ENCODE results near the gene TAF15. TPM values are rescaled to one million over a fixed set of nuclear protein-coding genes. Genes with fewer than 3 reads are reported as not detected.

Gene TAF15
- total RNA-seq, 1 donor from 2014 or later, result 243 TPM

DNA sequence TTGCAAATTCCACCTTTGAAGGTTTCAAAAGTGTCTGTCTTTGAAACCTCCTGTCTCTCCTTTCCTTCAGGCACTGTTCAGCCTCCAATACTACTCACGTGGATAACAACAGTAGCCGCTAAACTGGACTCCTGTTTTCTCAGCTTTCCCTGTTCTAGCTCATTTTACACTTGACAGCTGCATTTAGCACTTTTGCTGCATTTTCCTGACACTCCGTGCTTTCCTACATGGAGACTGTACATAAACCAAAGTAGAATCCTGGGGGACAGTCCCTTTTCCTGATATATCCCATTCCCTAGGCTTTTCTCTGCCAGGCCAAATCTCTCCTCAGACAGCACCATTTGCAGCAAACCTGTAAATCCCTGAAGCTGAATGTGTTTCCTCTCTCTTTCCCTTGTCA is 67.2 kb downstream of the TAF15 start:
- Mint-ChIP-seq H3K4me3 (no peak overlapping the region), H3K27me3 (no peaks in the 10 kb centered on the region), H3K9me3 (no peaks in the 10 kb centered on the region), H3K4me1 (peaks cover 36% of the 10 kb centered on the region), H3K27ac (no peak overlapping the region), H3K36me3 (ENCODE audit: low read depth) (no peaks in the 10 kb centered on the region)
- TF ChIP-seq, protein P1, sequence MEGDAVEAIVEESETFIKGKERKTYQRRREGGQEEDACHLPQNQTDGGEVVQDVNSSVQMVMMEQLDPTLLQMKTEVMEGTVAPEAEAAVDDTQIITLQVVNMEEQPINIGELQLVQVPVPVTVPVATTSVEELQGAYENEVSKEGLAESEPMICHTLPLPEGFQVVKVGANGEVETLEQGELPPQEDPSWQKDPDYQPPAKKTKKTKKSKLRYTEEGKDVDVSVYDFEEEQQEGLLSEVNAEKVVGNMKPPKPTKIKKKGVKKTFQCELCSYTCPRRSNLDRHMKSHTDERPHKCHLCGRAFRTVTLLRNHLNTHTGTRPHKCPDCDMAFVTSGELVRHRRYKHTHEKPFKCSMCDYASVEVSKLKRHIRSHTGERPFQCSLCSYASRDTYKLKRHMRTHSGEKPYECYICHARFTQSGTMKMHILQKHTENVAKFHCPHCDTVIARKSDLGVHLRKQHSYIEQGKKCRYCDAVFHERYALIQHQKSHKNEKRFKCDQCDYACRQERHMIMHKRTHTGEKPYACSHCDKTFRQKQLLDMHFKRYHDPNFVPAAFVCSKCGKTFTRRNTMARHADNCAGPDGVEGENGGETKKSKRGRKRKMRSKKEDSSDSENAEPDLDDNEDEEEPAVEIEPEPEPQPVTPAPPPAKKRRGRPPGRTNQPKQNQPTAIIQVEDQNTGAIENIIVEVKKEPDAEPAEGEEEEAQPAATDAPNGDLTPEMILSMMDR (IDR thresholded peaks at IDR 0.05), result no peak
- intact Hi-C loops (cut with micrococcal nuclease), result no loop called here
- no peak for ATAC-seq (ENCODE audit: low read depth)
- ChIA-PET CTCF (no interaction called here), POLR2A (no interaction called here)
- DNase-seq, result no peak

DNA sequence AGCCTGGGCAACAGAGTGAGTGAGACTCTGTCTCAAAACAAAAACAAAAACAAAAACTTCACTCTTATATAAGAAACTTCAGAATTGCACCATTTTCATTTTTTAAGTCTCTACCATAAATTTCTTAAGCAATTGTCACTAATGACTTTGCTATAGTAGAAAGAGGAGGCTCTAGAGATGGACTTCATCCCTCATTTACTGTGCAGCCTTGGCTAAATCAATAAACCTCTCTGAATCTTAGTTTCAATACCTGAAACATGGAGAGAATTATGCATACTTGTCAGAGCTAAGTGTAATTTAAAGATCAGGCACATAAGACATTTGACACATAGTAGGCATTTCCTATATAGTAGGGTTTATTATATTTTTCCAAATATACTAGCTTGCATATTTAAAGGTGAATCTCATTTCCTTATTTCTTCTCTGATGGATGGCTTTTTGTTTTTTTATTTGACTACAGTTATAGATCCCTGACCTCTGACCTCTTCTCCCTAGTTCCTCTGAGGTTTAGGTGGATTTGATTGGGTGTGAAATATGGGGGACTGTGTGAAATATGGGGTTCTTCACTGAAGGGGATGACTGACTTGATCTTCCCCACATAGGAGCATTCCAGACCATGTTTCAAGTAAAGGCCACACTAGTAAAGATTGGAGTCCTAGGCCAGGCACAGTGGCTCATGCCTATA is 68.2 kb downstream of the TAF15 start:
- TF ChIP-seq, protein P1 (IDR thresholded peaks at IDR 0.05), result no peak
- intact Hi-C loops (cut with micrococcal nuclease), result no loop called here
- ChIA-PET POLR2A (no interaction called here), CTCF (no interaction called here)
- ATAC-seq (ENCODE audit: low read depth) (no peak), DNase-seq (no peak)
- H3K27me3 Mint-ChIP-seq, result no peaks in the 10 kb centered on the region
- no peaks in the 10 kb centered on the region for H3K36me3 Mint-ChIP-seq (ENCODE audit: low read depth)
- peaks cover 34% of the 10 kb centered on the region for H3K4me1 Mint-ChIP-seq
- H3K9me3 Mint-ChIP-seq, result no peaks in the 10 kb centered on the region
- no peak overlapping the region for H3K27ac Mint-ChIP-seq
- no peak overlapping the region for H3K4me3 Mint-ChIP-seq

DNA sequence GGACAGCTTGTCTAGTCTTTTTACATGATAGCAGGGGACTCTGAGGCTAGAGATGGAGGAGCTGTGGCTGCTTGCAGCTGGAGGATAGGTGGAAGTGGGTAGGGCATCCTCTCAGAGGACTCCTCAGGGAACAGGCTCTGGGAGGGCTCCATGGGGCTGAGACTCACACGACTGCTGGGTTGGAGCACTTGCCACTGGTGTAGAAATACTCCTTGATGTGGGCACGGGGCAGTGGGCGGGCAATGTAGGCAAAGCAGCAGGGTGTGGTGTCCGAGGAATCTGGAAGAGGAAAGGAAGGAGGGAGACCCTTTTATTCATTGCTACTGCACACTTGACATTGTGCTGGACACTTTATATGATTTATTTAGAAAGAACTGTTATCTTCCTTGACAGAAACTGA is 69.1 kb downstream of the TAF15 start:
- H3K4me1 Mint-ChIP-seq, result peaks cover 34% of the 10 kb centered on the region
- DNase-seq (no peak), ATAC-seq (ENCODE audit: low read depth) (no peak)
- no peak overlapping the region for H3K4me3 Mint-ChIP-seq
- no peaks in the 10 kb centered on the region for H3K36me3 Mint-ChIP-seq (ENCODE audit: low read depth)
- no peaks in the 10 kb centered on the region for H3K27me3 Mint-ChIP-seq
- no peaks in the 10 kb centered on the region for H3K9me3 Mint-ChIP-seq
- H3K27ac Mint-ChIP-seq, result no peak overlapping the region
- ChIA-PET POLR2A (no interaction called here), CTCF (no interaction called here)
- TF ChIP-seq, protein P1 (IDR thresholded peaks at IDR 0.05), result no peak
- intact Hi-C loops (cut with micrococcal nuclease), result no loop called here

DNA sequence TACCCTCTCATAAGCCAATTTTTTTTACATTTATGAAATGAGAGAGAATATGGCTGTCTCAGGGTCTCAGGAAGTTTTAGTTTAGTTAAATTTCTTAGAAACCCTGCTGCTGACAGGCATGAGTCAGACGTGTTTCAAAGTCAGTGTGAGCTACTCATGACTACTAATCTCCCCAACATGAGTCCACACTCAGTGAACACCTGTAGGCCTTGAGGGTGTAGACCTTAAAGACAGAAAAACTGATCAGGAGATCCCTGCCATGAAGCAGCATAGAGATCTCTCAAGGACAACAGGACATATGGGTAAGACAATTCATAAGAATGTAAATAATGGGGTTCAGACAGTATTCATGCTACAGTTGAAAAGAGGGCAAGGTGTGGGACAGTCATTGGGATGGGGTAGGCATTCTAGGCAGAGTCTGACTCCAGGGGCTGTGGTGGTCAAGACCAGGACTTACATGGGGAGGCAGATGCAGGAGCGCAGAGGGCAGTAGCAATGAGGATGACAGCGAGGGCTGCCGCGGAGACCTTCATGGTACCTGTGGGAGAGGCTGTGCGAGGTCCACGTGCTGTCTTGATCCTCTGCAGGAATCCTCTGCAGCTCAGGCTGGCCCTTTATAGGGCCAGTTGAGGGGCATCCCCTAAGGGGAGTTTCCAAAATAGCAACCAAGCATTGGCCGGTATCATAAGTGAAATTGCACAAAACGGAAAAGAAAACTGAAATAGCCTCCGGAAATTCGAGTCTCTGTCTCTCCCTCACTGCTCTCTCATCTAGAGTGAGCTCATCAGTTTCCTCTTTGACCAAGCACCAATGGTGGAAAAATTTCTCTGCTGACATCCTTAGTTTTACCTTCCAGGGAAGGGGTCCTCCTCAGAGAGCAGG is 70.7 kb downstream of the TAF15 start, which contains the start of gene CCL5:
Gene CCL5, minus strand, starts transcription at position 588 of the 882 bp plus-strand sequence.
- H3K36me3 Mint-ChIP-seq (ENCODE audit: low read depth), result no peaks in the 10 kb centered on the region

More for the DNA sequence above, 70.7 kb downstream of the TAF15 start, which contains the start of gene CCL5:
- peaks cover 34% of the 10 kb centered on the region for H3K4me1 Mint-ChIP-seq
- DNase-seq (peak; percentile 19), ATAC-seq (ENCODE audit: low read depth) (peak; percentile 89)
- POLR2A ChIA-PET, result interaction anchor here (0.6 to 1.5 kb wide), 3 partner anchors 9 to 71 kb away, joined by 3 to 9 read pairs (median 3); partner anchors contain the start of gene TAF15
- TF ChIP-seq, protein P1 (IDR thresholded peaks at IDR 0.05), result no peak
- intact Hi-C loops (cut with micrococcal nuclease), result no loop called here
- H3K4me3 Mint-ChIP-seq, result peak within 1 kb of the TSS; percentile 76
- H3K9me3 Mint-ChIP-seq, result no peaks in the 10 kb centered on the region
- CTCF ChIA-PET, result interaction anchor here (1.0 kb wide), 1 partner anchor 269 kb away, joined by 3 read pairs; no protein-coding TSS in a partner anchor
- no peaks in the 10 kb centered on the region for H3K27me3 Mint-ChIP-seq
- H3K27ac Mint-ChIP-seq, result peak within 1 kb of the TSS; percentile 62
